Spleen (tissue), 7 donors: ENCODE results near the gene UHRF1.

Source experiments
- POLR2A ChIP-seq, 3 donors: fragments of 450-650 bp; IDR thresholded peaks; one replicate each; pipeline ENCODE4 v1.5.1; 2017; ENCODE audit warnings: antibody characterized with exemption in 3 of 3, mild to moderate bottlenecking in 1 of 3
- TF ChIP-seq, protein P1 (sequence below), 11 experiments: fragments of 200-600 bp in 7 of 11; fragments of 450-650 bp in 4 of 11; sonication (generic) in 4 of 11; IDR thresholded peaks in 8 of 11; conservative IDR thresholded peaks in 3 of 11; 1 replicate in 7 of 11; 2 replicates in 4 of 11; pipeline versions ENCODE4 v1.4.0 to v1.8.0; 2016 to 2021; ENCODE audit warnings: antibody characterized with exemption in 11 of 11, inconsistent platforms in 4 of 11, mild to moderate bottlenecking in 1 of 11
- donor health status: DM: no; HTN: no; CAD: no; lungs with moderate emphysema.
- donor health status: DM: no; HTN: no; CAD: no.
- donor health status: DM: no; HTN: no; CAD: no.

DNA sequence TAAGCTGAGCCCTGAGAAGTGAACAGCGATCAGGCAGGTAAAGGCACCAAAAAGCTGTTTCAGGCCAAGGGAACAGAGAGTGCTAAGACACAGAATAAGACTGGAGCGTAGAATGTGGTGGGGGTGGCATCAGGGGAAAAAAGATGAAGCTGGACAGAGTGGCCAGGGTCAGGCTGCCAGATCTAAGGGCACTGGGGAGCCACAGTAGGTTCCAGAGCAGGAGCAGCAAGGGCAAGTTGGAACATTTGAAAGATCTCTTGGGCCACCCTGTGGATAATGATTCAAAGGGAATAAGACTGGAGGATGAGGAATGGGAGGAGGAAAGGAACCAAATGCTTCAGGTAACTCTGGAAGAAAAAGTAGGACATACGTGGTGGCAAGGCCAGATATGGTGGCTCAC, 35.4 kb upstream of the UHRF1 start:
- TF ChIP-seq, protein P1, sequence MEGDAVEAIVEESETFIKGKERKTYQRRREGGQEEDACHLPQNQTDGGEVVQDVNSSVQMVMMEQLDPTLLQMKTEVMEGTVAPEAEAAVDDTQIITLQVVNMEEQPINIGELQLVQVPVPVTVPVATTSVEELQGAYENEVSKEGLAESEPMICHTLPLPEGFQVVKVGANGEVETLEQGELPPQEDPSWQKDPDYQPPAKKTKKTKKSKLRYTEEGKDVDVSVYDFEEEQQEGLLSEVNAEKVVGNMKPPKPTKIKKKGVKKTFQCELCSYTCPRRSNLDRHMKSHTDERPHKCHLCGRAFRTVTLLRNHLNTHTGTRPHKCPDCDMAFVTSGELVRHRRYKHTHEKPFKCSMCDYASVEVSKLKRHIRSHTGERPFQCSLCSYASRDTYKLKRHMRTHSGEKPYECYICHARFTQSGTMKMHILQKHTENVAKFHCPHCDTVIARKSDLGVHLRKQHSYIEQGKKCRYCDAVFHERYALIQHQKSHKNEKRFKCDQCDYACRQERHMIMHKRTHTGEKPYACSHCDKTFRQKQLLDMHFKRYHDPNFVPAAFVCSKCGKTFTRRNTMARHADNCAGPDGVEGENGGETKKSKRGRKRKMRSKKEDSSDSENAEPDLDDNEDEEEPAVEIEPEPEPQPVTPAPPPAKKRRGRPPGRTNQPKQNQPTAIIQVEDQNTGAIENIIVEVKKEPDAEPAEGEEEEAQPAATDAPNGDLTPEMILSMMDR (IDR thresholded peaks at IDR 0.05 in 8 of 11, conservative IDR thresholded peaks at IDR 0.05 in 3 of 11) = no peak
- TF ChIP-seq POLR2A (IDR thresholded peaks at IDR 0.05) = no peak
